HCT116 (cell line): ENCODE results near the gene SMIM3.

Source experiments
- CTCF ChIP-seq, 3 experiments: fragments of 200-600 bp in 1 of 3; sonication (generic) in 1 of 3; IDR thresholded peaks in 2 of 3; conservative IDR thresholded peaks in 1 of 3; 2 replicates each; pipeline ENCODE4 v1.5.1; 2012 to 2017; ENCODE audit warnings: low read depth in 2 of 3, low read length in 2 of 3, antibody characterized with exemption in 1 of 3, borderline replicate concordance in 1 of 3, control low read depth in 1 of 3, mild to moderate bottlenecking in 1 of 3, mixed read lengths in 1 of 3, mixed run types in 1 of 3, moderate library complexity in 1 of 3; ENCODE audit not compliant: insufficient read depth in 1 of 3
- EGR1 ChIP-seq: IDR thresholded peaks from 2 replicates; pipeline ENCODE4 v1.6.1; 2012; ENCODE audit warnings: low read depth
- JUND ChIP-seq: IDR thresholded peaks from 2 replicates; pipeline ENCODE4 v1.6.1; 2012
- POLR2AphosphoS5 ChIP-seq: IDR thresholded peaks from 2 replicates; pipeline ENCODE4 v1.6.1; 2011; ENCODE audit warnings: mild to moderate bottlenecking, low read depth, low read length, moderate library complexity
- SP1 ChIP-seq: IDR thresholded peaks from 2 replicates; pipeline ENCODE4 v1.6.1; 2012; ENCODE audit warnings: low read depth
- SRF ChIP-seq: IDR thresholded peaks from 2 replicates; pipeline ENCODE4 v1.6.1; 2012; ENCODE audit warnings: low read depth
- YY1 ChIP-seq: IDR thresholded peaks from 2 replicates; pipeline ENCODE4 v1.6.1; 2011; ENCODE audit warnings: low read length, low read depth, moderate library complexity, mild to moderate bottlenecking; ENCODE audit not compliant: insufficient replicate concordance; ENCODE audit errors: extremely low read depth

GRCh38 chr5:150797384-150797783 is 18.8 kb downstream of the SMIM3 start:
- TF ChIP-seq CTCF (IDR thresholded peaks at IDR 0.05 in 2 of 3, conservative IDR thresholded peaks at IDR 0.05 in 1 of 3; ENCODE audit: borderline replicate concordance in 1 of 3, insufficient read depth in 1 of 3, low read depth in 2 of 3, low read length in 2 of 3) (no peak), SP1 (no peak), YY1 (no peak), POLR2AphosphoS5 (no peak), JUND (no peak), SRF (no peak), EGR1 (no peak)
